ENCODE data around the gene GPN2. TPM values are rescaled to one million over a fixed set of nuclear protein-coding genes. Genes with fewer than 3 reads are reported as not detected.

The GPN2 gene
- total RNA-seq, 2 donors from 2014 or later, result 32.6 to 38.5 TPM

DNA sequence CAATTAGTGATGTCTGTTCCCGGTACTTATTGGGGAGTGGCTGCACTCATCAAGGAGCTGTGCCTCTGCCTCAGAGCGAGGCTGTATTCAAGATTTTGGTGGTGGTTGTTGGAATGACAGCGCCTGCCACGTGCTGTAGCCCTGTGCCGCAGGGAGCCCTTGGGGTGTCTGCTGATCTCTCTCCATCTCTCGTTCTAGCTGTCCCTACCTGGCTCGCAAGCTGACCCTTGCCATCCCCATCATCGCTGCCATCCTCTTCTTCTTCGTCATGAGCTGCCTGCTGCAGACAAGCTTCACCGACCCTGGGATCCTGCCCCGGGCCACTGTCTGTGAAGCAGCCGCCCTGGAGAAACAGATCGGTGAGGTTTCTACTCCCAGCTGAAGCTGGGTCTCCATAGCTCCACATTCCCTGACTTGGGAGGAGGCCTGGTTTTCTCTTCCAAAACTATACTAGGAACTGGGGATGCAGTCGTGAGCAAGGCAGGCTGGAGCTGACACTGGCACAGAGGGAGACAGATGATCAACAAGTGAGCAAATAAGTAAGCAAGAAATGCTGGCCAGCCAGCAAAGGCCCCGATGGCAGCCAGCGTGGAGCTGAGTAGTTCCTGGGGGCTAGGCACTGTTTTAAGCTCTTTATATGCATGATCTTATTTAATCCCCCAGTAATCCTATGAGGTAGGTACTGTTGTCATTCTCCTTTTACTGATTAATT is 57.7 kb downstream of the GPN2 start:
- DNase-seq, result no peak
- peaks cover 36% of the 10 kb centered on the region for H3K4me1 Mint-ChIP-seq
- WGBS, 2 experiments (ENCODE audit: insufficient coverage in 1 of 2, insufficient read length in 1 of 2), result 93 to 95% methylated on average over 11 to 16 of the region's 16 CpGs
- no peak overlapping the region for H3K27ac Mint-ChIP-seq
- H3K27me3 ChIP-seq (ENCODE audit: control insufficient read depth, insufficient read depth, low read length, poor library complexity, severe bottlenecking), result no peaks in the 10 kb centered on the region
- H3K36me3 ChIP-seq (ENCODE audit: control insufficient read depth, insufficient read depth, low read length), result peaks cover 52% of the 10 kb centered on the region
- peaks cover 6% of the 10 kb centered on the region for H3K4me1 ChIP-seq (ENCODE audit: control insufficient read depth, insufficient read depth, low read length)
- no peaks in the 10 kb centered on the region for H3K9me3 Mint-ChIP-seq
- H3K9ac ChIP-seq (ENCODE audit: extremely low read depth, low read length, poor library complexity, severe bottlenecking), result no peak overlapping the region
- TF ChIP-seq, protein P1, sequence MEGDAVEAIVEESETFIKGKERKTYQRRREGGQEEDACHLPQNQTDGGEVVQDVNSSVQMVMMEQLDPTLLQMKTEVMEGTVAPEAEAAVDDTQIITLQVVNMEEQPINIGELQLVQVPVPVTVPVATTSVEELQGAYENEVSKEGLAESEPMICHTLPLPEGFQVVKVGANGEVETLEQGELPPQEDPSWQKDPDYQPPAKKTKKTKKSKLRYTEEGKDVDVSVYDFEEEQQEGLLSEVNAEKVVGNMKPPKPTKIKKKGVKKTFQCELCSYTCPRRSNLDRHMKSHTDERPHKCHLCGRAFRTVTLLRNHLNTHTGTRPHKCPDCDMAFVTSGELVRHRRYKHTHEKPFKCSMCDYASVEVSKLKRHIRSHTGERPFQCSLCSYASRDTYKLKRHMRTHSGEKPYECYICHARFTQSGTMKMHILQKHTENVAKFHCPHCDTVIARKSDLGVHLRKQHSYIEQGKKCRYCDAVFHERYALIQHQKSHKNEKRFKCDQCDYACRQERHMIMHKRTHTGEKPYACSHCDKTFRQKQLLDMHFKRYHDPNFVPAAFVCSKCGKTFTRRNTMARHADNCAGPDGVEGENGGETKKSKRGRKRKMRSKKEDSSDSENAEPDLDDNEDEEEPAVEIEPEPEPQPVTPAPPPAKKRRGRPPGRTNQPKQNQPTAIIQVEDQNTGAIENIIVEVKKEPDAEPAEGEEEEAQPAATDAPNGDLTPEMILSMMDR (conservative IDR thresholded peaks at IDR 0.05), result no peak
- no peak overlapping the region for H3K27ac ChIP-seq (ENCODE audit: low read depth, low read length)
- peaks cover 45% of the 10 kb centered on the region for H3K36me3 Mint-ChIP-seq (ENCODE audit: low read depth)
- H3K4me3 ChIP-seq (ENCODE audit: low read length), result no peak overlapping the region
- H3K27me3 Mint-ChIP-seq (ENCODE audit: insufficient read depth), result no peaks in the 10 kb centered on the region
- no peaks in the 10 kb centered on the region for H3K9me3 ChIP-seq (ENCODE audit: control insufficient read depth, low read length)
- H3K4me3 Mint-ChIP-seq, result no peak overlapping the region

DNA sequence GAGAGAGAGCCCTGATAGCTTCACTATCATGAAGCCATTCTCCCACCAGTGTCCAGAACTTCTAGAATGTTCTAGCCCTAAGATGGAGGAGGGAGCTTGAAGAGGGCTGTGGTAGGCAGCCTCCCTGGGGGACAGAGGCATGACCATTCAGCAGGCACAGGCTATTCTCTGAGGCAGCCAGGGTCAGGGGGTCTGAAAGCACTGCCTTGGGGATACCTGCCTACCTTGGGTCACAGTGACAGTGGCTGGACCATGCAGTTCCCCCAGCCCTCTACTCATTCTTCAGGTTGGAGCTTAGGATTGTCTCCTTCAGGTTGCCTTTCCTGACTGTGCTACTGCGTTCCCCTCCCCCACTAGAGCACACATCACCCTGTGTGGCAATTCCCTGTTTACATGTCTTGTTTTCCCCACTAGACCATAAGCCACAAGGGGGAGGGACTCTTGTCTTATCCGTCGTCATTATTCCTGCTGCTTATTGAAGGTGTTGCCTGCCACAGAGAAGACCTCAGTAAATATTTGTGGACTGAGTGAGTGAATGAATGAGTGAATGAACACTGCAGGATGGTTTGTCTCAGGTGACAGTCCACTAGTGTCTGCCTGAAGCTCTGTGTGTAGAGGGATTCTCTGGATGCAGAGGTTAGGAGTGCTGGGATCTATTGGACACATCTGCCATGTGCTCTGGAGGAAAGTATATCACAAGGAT is 58.4 kb downstream of the GPN2 start:
- peak overlapping the region; percentile 5 for H3K27ac Mint-ChIP-seq
- no peak overlapping the region for H3K27ac ChIP-seq (ENCODE audit: low read depth, low read length)

DNA sequence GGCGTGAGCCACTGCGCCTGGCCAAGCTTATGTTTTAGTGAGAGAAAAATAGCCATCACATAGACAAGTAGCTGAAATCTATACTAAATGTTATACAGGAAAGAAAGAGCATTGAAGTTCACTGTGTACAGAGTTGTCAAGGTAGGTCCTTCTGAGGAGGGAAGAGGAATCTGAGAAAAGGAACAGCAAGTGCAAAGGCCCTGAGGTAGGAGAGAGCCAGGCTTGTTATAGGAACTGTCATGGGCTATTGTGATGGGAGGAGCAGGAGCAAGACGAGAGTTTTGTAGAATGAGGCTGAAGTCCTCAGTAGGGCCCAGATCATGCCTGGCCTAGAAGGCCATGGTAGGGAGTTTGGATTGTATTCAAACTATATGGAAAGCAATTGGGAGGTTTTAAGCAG is 59.0 kb downstream of the GPN2 start:
- H3K9ac ChIP-seq (ENCODE audit: extremely low read depth, low read length, poor library complexity, severe bottlenecking), result no peak overlapping the region
- H3K4me1 ChIP-seq (ENCODE audit: control insufficient read depth, insufficient read depth, low read length), result peaks cover 6% of the 10 kb centered on the region
- no peak overlapping the region for H3K27ac ChIP-seq (ENCODE audit: low read depth, low read length)
- 87 to 92% methylated on average over 3 of the region's 3 CpGs for WGBS, 2 experiments (ENCODE audit: insufficient coverage in 1 of 2, insufficient read length in 1 of 2)
- no peak for DNase-seq
- H3K4me3 Mint-ChIP-seq, result no peak overlapping the region
- H3K9me3 ChIP-seq (ENCODE audit: control insufficient read depth, low read length), result no peaks in the 10 kb centered on the region
- H3K4me3 ChIP-seq (ENCODE audit: low read length), result peak overlapping the region; percentile 16
- no peaks in the 10 kb centered on the region for H3K27me3 Mint-ChIP-seq (ENCODE audit: insufficient read depth)
- TF ChIP-seq, protein P1 (conservative IDR thresholded peaks at IDR 0.05), result no peak
- H3K36me3 ChIP-seq (ENCODE audit: control insufficient read depth, insufficient read depth, low read length), result peaks cover 49% of the 10 kb centered on the region
- H3K4me1 Mint-ChIP-seq, result peaks cover 40% of the 10 kb centered on the region
- H3K27me3 ChIP-seq (ENCODE audit: control insufficient read depth, insufficient read depth, low read length, poor library complexity, severe bottlenecking), result no peaks in the 10 kb centered on the region
- no peaks in the 10 kb centered on the region for H3K9me3 Mint-ChIP-seq
- H3K36me3 Mint-ChIP-seq (ENCODE audit: low read depth), result peaks cover 41% of the 10 kb centered on the region
- H3K27ac Mint-ChIP-seq, result peak overlapping the region; percentile 5

More for the DNA sequence above, 58.4 kb downstream of the GPN2 start:
- Histone ChIP-seq H3K36me3 (ENCODE audit: control insufficient read depth, insufficient read depth, low read length) (peaks cover 52% of the 10 kb centered on the region), H3K9ac (ENCODE audit: extremely low read depth, low read length, poor library complexity, severe bottlenecking) (no peak overlapping the region), H3K9me3 (ENCODE audit: control insufficient read depth, low read length) (no peaks in the 10 kb centered on the region), H3K27me3 (ENCODE audit: control insufficient read depth, insufficient read depth, low read length, poor library complexity, severe bottlenecking) (no peaks in the 10 kb centered on the region), H3K4me1 (ENCODE audit: control insufficient read depth, insufficient read depth, low read length) (peaks cover 6% of the 10 kb centered on the region), H3K4me3 (ENCODE audit: low read length) (peak overlapping the region; percentile 16)
- Mint-ChIP-seq H3K4me1 (peaks cover 38% of the 10 kb centered on the region), H3K27me3 (ENCODE audit: insufficient read depth) (no peaks in the 10 kb centered on the region), H3K4me3 (no peak overlapping the region), H3K36me3 (ENCODE audit: low read depth) (peaks cover 45% of the 10 kb centered on the region), H3K9me3 (no peaks in the 10 kb centered on the region)
- no peak for DNase-seq
- 80 to 85% methylated on average over 2 to 3 of the region's 3 CpGs for WGBS, 2 experiments (ENCODE audit: insufficient coverage in 1 of 2, insufficient read length in 1 of 2)
- TF ChIP-seq, protein P1 (conservative IDR thresholded peaks at IDR 0.05), result no peak
